Spleen (tissue), 11 donors: ENCODE data around the gene ADGRA1. TPM values are rescaled to one million over a fixed set of nuclear protein-coding genes. Genes with fewer than 3 reads are reported as not detected.

ENCODE experiments used
- DNase-seq: peaks from one replicate; pipeline ENCODE4 v3.0.0-alpha.2; 2020
- H3K27ac ChIP-seq, 8 donors: fragments of 200-600 bp; sonication (generic) in 7 of 8; 1 replicate in 4 of 8; 2 replicates in 4 of 8; pipeline versions ENCODE4 v1.5.0 to v1.8.0; 2016 to 2021; ENCODE audit warnings: inconsistent platforms in 4 of 8, mild to moderate bottlenecking in 4 of 8, moderate library complexity in 1 of 8
- H3K27me3 ChIP-seq, 7 donors: fragments of 200-600 bp; sonication (generic) in 6 of 7; replicated peaks in 1 of 7; 1 replicate in 4 of 7; 2 replicates in 3 of 7; pipeline versions ENCODE4 v1.5.0 to v1.8.0; 2016 to 2021; ENCODE audit warnings: inconsistent platforms in 3 of 7, mild to moderate bottlenecking in 1 of 7
- H3K36me3 ChIP-seq, 6 donors: fragments of 200-600 bp; sonication (generic) in 5 of 6; 1 replicate in 4 of 6; 2 replicates in 2 of 6; pipeline versions ENCODE4 v1.5.0 to v1.8.0; 2016 to 2021; ENCODE audit warnings: inconsistent platforms in 2 of 6
- H3K4me1 ChIP-seq, 6 donors: fragments of 200-600 bp; sonication (generic) in 5 of 6; 1 replicate in 3 of 6; 2 replicates in 3 of 6; pipeline versions ENCODE4 v1.5.0 to v1.8.0; 2016 to 2021; ENCODE audit warnings: inconsistent platforms in 3 of 6
- H3K4me3 ChIP-seq, 8 donors: fragments of 200-600 bp; sonication (generic) in 7 of 8; 1 replicate in 4 of 8; 2 replicates in 4 of 8; pipeline versions ENCODE4 v1.5.0 to v1.8.0; 2016 to 2021; ENCODE audit warnings: inconsistent platforms in 4 of 8, mild to moderate bottlenecking in 4 of 8, moderate library complexity in 2 of 8
- H3K9me3 ChIP-seq, 8 donors: fragments of 200-600 bp; sonication (generic) in 7 of 8; 1 replicate in 4 of 8; 2 replicates in 4 of 8; pipeline versions ENCODE4 v1.5.0 to v1.8.0; 2016 to 2021; ENCODE audit warnings: inconsistent platforms in 4 of 8
- CTCF ChIP-seq, 11 experiments: fragments of 200-600 bp in 7 of 11; fragments of 450-650 bp in 4 of 11; sonication (generic) in 4 of 11; IDR thresholded peaks in 8 of 11; conservative IDR thresholded peaks in 3 of 11; 1 replicate in 7 of 11; 2 replicates in 4 of 11; pipeline versions ENCODE4 v1.4.0 to v1.8.0; 2016 to 2021; ENCODE audit warnings: antibody characterized with exemption in 11 of 11, inconsistent platforms in 4 of 11, mild to moderate bottlenecking in 1 of 11
- POLR2A ChIP-seq, 3 donors: fragments of 450-650 bp; IDR thresholded peaks; one replicate each; pipeline ENCODE4 v1.5.1; 2017; ENCODE audit warnings: antibody characterized with exemption in 3 of 3, mild to moderate bottlenecking in 1 of 3
- POLR2AphosphoS5 ChIP-seq, 3 donors: sonication (generic); formaldehyde crosslinking; IDR thresholded peaks; one replicate each; pipeline ENCODE4 v1.5.1; 2017; ENCODE audit warnings: antibody characterized with exemption in 3 of 3
- WGBS, 5 donors: extraction: QIAGEN DNeasy Blood & Tissue Kit in 3 of 5; methylation state at CpG; one replicate each; pipeline versions ENCODE4 v1.1.5 to v1.1.7; 2013 to 2018; 5-methylcytosine and 5-hydroxymethylcytosine counted together
- intact Hi-C: fragments of 100-400 bp; cut with DNase I; formaldehyde crosslinking; loops from one replicate; pipeline ENCODE4 v1.15.0; 2023; ENCODE audit warnings: low total_unique reads
- polyA plus RNA-seq, 3 donors: library from polyadenylated mRNA; stranded (reverse); fragments of 200-250 nt; gene quantifications; one replicate each; pipeline ENCODE4 v1.2.1, GENCODE V29; 2013
- total RNA-seq, 7 donors: library from RNA; depleted of rRNA in 3 of 7; stranded (reverse); fragments of >200 nt in 3 of 7; fragmentation: NEBNext Ultra II Directional in 4 of 7; extraction: Animal tissue kit (Norgen Biotek cat#: 25700) in 4 of 7; gene quantifications; one replicate each; pipeline versions ENCODE4 v1.1.0 to v1.2.1, GENCODE V29; 2016 to 2021
- donor health status: healthy with polysubstance abuse.
- donor health status: DM: no; HTN: no; CAD: no; lungs with moderate emphysema.
- donor health status: DM: no; HTN: no; CAD: no.
- donor health status: Bipolar disorder and iron deficiency.
- donor health status: healthy.
- donor health status: DM: no; HTN: no; CAD: no.
- donor health status: DM: yes; HTN: yes; CAD: no.

The ADGRA1 gene
- total and polyA plus RNA-seq, 10 donors: 0.02 to 0.34 (median 0.19) TPM; not detected in 6

DNA sequence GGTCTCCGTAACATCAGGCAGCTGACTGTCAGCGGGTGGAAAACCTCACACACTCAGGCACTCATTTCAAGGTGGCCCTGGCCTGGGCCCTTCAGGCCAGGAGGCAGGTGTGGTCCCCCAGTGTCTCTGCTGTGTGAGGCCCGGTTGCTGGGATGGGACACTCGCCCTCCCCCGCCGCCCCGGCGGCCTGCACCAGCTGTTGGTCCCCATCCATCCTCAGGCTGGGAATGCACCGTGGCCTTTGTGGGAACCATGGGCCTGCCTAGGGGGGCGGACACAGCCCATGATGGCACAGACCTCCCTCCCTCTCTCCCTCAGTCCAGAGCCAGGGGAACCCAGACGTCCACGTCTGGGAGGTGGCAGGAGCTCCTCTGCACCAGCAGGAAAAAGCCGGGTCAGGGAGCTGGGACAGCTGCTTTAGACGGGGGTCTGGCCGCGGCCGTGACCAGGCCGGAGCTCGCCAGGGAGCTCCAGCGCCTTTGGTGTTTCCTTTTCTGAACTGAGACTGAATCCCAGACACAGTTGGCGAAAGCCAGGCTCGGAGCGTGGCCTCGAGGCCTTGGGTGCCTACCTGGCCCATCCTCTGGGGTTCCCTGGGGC lies 15.7 kb downstream of the ADGRA1 start:
- Histone ChIP-seq H3K36me3 (no peaks in the 10 kb centered on the region), H3K9me3 (peaks cover 0 to 26% (median 23%) of the 10 kb centered on the region in 8 donors), H3K27me3 (peaks cover 0 to 82% (median 32%) of the 10 kb centered on the region in 7 donors), H3K27ac (no peak overlapping the region), H3K4me1 (peaks cover 0 to 12% (median 7%) of the 10 kb centered on the region in 6 donors), H3K4me3 (no peak overlapping the region)
- TF ChIP-seq CTCF (IDR thresholded peaks at IDR 0.05 in 8 of 11, conservative IDR thresholded peaks at IDR 0.05 in 3 of 11) (no peak), POLR2A (IDR thresholded peaks at IDR 0.05) (no peak), POLR2AphosphoS5 (IDR thresholded peaks at IDR 0.05) (no peak)
- no peak for DNase-seq
- WGBS, 5 donors: 84 to 94% (median 87%) methylated on average over 13 to 24 of the region's 24 CpGs
- intact Hi-C loops: no loop called here

DNA sequence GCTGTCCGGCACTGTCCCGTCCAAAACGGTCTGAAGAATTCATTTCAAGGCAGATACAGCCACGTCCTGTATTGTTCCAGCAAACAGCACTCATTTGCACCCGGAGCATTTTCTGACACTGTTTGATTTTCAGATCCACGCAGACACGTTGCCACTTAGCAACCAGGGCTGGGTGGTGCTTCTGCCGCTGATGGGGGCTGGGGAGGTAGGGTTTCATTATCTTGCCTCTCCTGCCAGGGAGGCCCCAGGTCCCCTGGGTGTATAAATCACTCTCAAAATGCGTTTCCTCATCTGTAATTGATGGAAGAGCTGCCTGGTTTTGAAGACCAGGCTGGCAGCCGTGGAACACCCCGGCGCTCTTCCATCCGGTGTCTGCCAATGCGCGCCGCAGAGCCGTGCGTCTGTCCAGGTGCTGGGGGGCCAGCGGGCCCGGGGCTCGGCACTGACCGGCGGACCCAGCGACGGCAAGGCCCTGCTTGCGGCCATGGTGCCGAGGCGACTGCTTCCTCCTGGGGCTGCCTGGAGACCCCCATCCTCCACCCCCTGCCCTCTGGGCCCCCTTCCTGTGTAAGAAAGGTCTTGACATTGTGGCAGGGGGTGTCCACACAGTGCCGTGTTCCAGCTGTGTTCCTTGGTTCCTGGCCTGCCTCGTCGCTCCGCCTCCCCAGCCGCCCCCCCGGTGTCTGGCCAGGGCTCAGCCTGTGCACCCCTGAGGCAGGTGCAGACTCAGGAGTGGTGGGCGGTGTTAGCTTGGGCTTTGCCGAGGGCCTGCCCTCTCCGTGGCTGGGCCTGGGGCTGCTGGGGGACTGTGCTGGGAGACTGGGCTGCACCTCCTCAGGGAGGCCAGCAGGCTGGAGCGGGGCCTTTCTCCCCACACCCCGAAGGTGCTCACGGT lies 16.6 kb downstream of the ADGRA1 start:
- Histone ChIP-seq H3K4me1 (peaks cover 0 to 16% (median 7%) of the 10 kb centered on the region in 6 donors), H3K27me3 (peaks cover 0 to 73% (median 23%) of the 10 kb centered on the region in 7 donors), H3K27ac (no peak overlapping the region), H3K9me3 (peaks cover 0 to 35% (median 27%) of the 10 kb centered on the region in 8 donors), H3K36me3 (no peaks in the 10 kb centered on the region), H3K4me3 (no peak overlapping the region)
- intact Hi-C loops: no loop called here
- DNase-seq: no peak
- TF ChIP-seq CTCF (IDR thresholded peaks at IDR 0.05 in 8 of 11, conservative IDR thresholded peaks at IDR 0.05 in 3 of 11) (no peak), POLR2AphosphoS5 (IDR thresholded peaks at IDR 0.05) (no peak), POLR2A (IDR thresholded peaks at IDR 0.05) (no peak)
- WGBS, 5 donors: 38 to 62% (median 44%) methylated on average over 18 to 40 of the region's 40 CpGs

DNA sequence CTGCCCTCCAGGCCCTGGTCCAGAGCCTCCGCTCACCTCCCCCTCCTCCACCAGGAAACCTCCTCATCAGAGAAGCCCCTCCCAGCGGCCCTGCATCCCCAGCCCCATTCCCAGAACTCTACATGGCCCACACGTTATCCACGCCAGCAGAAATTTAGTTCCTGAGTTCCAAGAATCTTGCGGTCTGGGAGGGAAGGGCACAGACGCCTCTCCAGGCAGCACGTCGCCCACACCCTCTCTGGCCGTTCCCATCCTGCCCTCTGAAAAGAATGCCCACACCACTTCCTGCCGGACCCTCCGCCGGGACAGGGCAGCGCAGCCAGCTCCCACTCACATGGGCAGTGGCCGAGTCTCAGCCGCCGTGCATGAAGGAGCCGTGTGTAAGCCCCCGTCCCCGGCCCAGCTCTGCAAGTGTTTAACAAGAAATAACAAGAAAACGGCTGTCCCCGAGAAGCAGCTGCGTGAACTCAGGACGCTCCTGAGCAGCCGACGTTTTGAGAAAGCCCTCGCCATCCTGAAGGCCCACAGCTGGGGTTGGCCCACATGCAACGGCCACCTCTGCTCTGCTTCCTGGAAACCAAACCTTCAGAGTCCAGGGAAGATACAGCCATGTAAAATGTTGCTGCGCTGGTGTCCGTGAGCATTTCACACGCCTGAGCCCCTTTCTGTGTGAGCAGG lies 17.4 kb downstream of the ADGRA1 start:
- Histone ChIP-seq H3K4me3 (no peak overlapping the region), H3K27ac (no peak overlapping the region), H3K27me3 (peaks cover 0 to 71% (median 16%) of the 10 kb centered on the region in 7 donors), H3K36me3 (no peaks in the 10 kb centered on the region), H3K9me3 (peaks cover 0 to 40% (median 27%) of the 10 kb centered on the region in 8 donors), H3K4me1 (peaks cover 0 to 23% (median 7%) of the 10 kb centered on the region in 6 donors)
- intact Hi-C loops: no loop called here
- DNase-seq: no peak
- 79 to 82% (median 80%) methylated on average over 28 to 30 of the region's 30 CpGs for WGBS, 5 donors
- TF ChIP-seq CTCF (IDR thresholded peaks at IDR 0.05 in 8 of 11, conservative IDR thresholded peaks at IDR 0.05 in 3 of 11) (no peak), POLR2AphosphoS5 (IDR thresholded peaks at IDR 0.05) (no peak), POLR2A (IDR thresholded peaks at IDR 0.05) (no peak)
